GM13976 (cell line): ENCODE results near the gene CAMK1D.

Source experiments
- DNase-seq: peaks from one replicate; pipeline ENCODE4 v3.0.0; 2012; ENCODE audit warnings: low spot score
- in situ Hi-C: fragments of 300-500 bp; cut with MboI; formaldehyde crosslinking; loops from one replicate; pipeline ENCODE4 v1.12.0; 2022; ENCODE audit warnings: low sequenced_read_pairs, mixed read lengths, inconsistent platforms; ENCODE audit not compliant: unreplicated experiment
- TF ChIP-seq, protein P1 (sequence below): IDR thresholded peaks from 2 replicates; pipeline ENCODE4 v1.5.1; 2012; ENCODE audit warnings: borderline replicate concordance, mild to moderate bottlenecking; ENCODE audit not compliant: insufficient read depth; ENCODE audit errors: extremely low read depth, missing control alignments, control extremely low read depth

The CAMK1D gene

DNA sequence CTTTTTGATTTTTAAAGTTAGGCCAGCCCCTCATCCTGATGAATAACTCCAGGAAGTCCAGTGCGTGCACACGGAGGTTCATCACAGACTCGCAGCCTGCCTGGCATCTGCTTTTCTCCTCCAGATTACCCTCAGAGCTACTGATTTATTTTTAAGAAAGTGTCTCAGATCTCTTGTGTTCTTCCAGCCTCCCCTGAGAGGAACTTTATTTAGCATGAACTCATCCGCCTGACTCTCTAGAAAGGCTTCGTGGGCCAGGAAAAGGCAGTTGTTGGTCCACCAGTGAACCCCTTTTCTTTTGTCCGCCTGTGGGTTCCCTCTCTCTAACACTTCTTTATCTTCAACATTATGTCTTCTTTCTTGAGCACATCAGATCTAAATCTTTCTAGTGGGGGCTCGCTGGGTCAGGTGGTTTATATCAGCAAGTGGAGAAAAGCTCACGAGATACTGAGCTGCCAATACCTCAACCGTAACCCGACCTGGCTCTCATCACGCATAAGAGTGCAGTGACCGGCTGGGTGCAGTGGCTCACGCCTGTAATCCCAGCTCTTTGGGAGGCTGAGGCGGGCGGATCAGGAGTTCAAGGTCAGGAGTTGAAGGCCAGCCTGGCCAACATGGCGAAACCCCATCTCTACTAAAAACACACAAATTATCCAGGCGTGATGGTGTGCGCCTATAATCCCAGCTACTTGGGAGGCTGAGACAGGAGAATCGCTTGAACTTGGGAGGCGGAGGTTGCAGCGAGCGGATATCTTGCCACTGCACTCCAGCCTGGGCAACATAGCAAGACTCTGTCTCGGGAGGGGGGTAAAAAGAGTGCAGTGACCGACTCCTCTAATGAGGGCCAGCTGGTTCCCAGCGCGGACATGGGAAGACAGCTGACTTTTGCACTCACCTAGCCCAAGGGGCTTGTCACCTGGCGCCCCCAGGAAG lies 489.9 kb downstream of the CAMK1D start:
- in situ Hi-C loops = no loop called here
- TF ChIP-seq, protein P1, sequence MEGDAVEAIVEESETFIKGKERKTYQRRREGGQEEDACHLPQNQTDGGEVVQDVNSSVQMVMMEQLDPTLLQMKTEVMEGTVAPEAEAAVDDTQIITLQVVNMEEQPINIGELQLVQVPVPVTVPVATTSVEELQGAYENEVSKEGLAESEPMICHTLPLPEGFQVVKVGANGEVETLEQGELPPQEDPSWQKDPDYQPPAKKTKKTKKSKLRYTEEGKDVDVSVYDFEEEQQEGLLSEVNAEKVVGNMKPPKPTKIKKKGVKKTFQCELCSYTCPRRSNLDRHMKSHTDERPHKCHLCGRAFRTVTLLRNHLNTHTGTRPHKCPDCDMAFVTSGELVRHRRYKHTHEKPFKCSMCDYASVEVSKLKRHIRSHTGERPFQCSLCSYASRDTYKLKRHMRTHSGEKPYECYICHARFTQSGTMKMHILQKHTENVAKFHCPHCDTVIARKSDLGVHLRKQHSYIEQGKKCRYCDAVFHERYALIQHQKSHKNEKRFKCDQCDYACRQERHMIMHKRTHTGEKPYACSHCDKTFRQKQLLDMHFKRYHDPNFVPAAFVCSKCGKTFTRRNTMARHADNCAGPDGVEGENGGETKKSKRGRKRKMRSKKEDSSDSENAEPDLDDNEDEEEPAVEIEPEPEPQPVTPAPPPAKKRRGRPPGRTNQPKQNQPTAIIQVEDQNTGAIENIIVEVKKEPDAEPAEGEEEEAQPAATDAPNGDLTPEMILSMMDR = no peak
- DNase-seq = no peak

GRCh38 chr10:12839941-12840611 lies 490.7 kb downstream of the CAMK1D start:
- DNase-seq = no peak
- TF ChIP-seq, protein P1 = no peak
- in situ Hi-C loops = no loop called here

DNA sequence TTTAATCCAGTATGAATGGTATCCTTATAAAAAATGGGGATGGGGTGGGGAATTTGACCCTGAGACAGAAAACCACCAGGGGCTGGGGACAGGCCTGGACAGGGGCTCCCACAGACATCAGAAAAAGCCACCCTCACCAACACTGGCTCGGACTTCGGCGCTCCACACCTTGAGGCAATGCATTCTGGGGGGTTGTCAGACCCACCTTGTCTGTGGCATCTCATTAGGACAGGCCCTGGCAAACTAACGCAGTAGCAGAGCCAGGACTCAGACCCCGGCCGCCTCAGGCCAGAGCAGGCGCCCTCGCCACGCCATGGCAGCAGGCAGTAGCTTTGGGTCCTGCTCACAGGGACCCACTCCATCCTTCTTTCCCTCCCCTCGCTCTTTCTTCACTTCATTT lies 492.1 kb downstream of the CAMK1D start:
- DNase-seq = no peak
- in situ Hi-C loops = no loop called here
- TF ChIP-seq, protein P1 = no peak

GRCh38 chr10:12841826-12842225 lies 492.5 kb downstream of the CAMK1D start:
- DNase-seq = no peak
- in situ Hi-C loops = no loop called here
- TF ChIP-seq, protein P1 = no peak

GRCh38 chr10:12842310-12842709 lies 493.0 kb downstream of the CAMK1D start:
- in situ Hi-C loops = no loop called here
- no peak for DNase-seq
- TF ChIP-seq, protein P1 = no peak

DNA sequence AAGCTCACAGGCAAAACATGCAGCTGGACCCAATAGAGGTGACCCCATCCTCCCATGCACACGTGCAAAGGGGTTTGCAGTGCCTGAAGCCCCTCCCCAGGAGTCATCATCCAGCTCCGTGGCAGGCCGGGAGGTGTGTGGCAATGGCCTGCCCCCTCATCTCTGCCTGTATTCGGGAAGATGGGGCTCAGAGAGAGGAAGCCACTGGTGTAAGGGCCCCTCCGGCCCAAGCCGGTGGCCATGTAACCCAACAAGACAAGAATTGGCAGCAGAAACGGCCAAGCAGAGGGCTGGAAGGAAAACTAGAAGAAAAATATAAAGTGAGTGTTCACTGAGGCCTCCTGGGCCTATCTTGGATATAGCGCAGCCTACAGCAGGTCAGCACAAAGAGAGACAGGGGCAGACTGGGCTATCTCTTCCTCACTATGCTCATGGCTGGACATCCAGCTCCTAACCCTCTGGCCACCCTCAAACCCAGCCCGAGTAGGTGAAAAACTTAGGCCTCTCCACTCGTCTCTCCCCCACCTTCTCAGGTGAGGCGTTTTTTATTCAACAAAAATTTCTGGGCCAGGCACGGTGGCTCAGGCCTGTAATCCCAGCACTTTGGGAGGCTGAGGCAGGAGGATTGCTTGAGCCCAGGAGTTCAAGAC lies 494.1 kb downstream of the CAMK1D start:
- TF ChIP-seq, protein P1 = no peak
- no peak for DNase-seq

More for the DNA sequence above, 494.1 kb downstream of the CAMK1D start:
- in situ Hi-C loops = no loop called here
